ENCODE data around the gene KPNA6. TPM values are rescaled to one million over a fixed set of nuclear protein-coding genes. Genes with fewer than 3 reads are reported as not detected.

KPNA6 gene
- total RNA-seq, 2 donors from 2014 or later, result 37.9 to 56.9 TPM

DNA sequence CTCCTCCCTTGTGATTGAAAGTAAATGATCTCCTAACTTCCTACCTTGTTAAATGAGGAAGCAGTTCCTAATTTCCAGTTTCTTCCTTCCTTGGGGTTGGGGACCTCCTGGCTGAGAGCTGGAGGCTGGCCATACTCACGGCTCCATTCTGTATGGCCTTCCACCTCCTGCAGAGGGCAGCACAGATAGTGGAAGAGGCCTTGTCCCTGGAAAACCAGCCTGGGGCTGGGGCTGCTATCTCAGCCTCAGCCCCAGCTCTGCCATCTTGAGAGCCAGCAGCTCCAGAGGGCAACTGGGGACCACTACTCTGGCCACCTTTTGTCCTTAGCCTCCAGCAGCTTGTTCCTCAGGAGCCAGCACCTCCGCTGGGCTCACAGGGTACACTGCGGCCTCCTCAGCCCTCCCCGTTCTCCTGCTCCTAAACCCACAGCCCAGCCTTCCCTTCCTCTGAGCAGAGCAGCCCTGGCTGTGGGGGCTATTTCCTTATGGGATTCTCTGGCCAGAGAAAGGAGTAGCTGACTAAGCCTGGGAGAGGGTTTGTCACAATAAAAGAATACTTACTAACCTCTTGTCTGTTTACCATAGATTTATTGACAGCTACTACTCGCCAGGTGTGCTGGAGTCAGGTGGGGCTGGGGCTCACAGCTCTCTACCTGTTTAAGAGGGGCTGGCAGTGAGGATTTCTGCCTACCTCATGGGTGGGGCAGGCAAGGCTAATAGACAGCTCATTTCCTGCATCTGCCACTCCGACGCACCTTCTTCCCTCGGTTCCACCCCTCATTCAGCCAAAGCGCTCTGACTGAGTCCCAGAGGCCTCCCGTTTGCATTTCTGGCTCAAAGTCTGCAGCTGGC lies 108.0 kb downstream of the KPNA6 start:
- peaks cover 0 to 7% of the 10 kb centered on the region in 2 donors for H3K36me3 ChIP-seq
- no peaks in the 10 kb centered on the region for H3K27me3 ChIP-seq (replicated peaks; ENCODE audit: insufficient read depth)
- H3K4me3 ChIP-seq, result no peak overlapping the region
- intact Hi-C loops (cut with DNase I), result no loop called here
- H3K27ac ChIP-seq, result peak overlapping the region; percentile 58 to 66
- peak; percentile 43 for DNase-seq (ENCODE audit: low spot score)
- WGBS, result 65% methylated on average over 10 of the region's 10 CpGs
- TF ChIP-seq, protein P1, sequence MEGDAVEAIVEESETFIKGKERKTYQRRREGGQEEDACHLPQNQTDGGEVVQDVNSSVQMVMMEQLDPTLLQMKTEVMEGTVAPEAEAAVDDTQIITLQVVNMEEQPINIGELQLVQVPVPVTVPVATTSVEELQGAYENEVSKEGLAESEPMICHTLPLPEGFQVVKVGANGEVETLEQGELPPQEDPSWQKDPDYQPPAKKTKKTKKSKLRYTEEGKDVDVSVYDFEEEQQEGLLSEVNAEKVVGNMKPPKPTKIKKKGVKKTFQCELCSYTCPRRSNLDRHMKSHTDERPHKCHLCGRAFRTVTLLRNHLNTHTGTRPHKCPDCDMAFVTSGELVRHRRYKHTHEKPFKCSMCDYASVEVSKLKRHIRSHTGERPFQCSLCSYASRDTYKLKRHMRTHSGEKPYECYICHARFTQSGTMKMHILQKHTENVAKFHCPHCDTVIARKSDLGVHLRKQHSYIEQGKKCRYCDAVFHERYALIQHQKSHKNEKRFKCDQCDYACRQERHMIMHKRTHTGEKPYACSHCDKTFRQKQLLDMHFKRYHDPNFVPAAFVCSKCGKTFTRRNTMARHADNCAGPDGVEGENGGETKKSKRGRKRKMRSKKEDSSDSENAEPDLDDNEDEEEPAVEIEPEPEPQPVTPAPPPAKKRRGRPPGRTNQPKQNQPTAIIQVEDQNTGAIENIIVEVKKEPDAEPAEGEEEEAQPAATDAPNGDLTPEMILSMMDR (IDR thresholded peaks at IDR 0.05), result peak; percentile 33 to 77 (median 67)
- TF ChIP-seq POLR2A (IDR thresholded peaks at IDR 0.05) (no peak), POLR2AphosphoS5 (IDR thresholded peaks at IDR 0.05) (peak; percentile 8)
- H3K4me1 ChIP-seq (replicated peaks), result peaks cover 1% of the 10 kb centered on the region
- H3K9me3 ChIP-seq, result no peaks in the 10 kb centered on the region

DNA sequence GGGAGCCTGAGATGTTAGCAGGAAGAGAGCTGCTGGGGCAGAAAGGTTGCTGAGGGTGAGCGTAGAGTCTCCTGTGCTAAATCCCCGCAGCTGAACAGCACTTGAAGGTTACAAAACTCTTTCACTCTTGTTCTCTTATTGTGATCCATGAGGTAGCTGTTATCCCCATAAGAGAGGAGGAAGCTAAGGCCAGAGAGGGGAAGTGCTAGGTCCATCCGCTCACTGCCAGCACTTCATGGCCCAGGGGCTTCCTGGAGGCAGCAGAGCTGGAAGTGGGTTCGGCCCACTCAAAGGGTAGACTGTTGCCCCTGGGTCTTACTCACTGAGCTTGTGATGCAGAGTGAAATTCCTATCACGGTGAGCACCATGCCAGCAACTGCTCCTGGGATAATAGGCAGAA lies 108.7 kb downstream of the KPNA6 start:
- Histone ChIP-seq H3K4me3 (no peak overlapping the region), H3K36me3 (peaks cover 0 to 7% of the 10 kb centered on the region in 2 donors), H3K9me3 (no peaks in the 10 kb centered on the region), H3K4me1 (replicated peaks) (peaks cover 4% of the 10 kb centered on the region), H3K27me3 (replicated peaks; ENCODE audit: insufficient read depth) (no peaks in the 10 kb centered on the region), H3K27ac (peak overlapping the region in 1 of 2 donors; percentile 66)
- no peak for DNase-seq (ENCODE audit: low spot score)
- no peak for TF ChIP-seq POLR2AphosphoS5 (IDR thresholded peaks at IDR 0.05)
- 88% methylated on average over 5 of the region's 5 CpGs for WGBS
- intact Hi-C loops (cut with DNase I), result no loop called here

DNA sequence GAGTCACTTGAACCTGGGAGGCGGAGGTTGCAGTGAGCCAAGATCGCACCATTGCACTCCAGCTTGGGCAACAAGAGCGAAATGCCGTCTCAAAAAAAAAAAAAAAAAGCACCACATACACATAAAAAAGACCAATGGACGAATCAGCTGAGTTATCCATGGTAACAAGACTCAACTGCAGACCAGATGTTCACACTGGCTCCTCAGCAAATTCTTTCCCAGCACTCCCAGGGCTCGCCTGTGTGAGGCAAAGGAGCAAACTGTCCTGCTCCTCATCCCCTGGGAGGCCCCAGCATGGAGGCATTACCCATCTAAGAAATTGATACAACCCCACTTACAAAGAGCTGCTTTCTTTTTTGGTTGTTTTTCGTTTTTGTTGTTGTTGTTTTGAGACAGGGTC lies 111.2 kb downstream of the KPNA6 start:
- H3K36me3 ChIP-seq, result peaks cover 0 to 7% of the 10 kb centered on the region in 2 donors
- WGBS, result 88% methylated on average over 7 of the region's 7 CpGs
- H3K4me3 ChIP-seq, result no peak overlapping the region
- no peak for TF ChIP-seq POLR2A (IDR thresholded peaks at IDR 0.05)
- TF ChIP-seq, protein P1 (IDR thresholded peaks at IDR 0.05), result no peak
- TF ChIP-seq POLR2AphosphoS5 (IDR thresholded peaks at IDR 0.05), result no peak
- peaks cover 17% of the 10 kb centered on the region for H3K4me1 ChIP-seq (replicated peaks)
- no peak for DNase-seq (ENCODE audit: low spot score)
- H3K9me3 ChIP-seq, result no peaks in the 10 kb centered on the region
- H3K27me3 ChIP-seq (replicated peaks; ENCODE audit: insufficient read depth), result no peaks in the 10 kb centered on the region
- intact Hi-C loops (cut with DNase I), result no loop called here
- H3K27ac ChIP-seq, result no peak overlapping the region

DNA sequence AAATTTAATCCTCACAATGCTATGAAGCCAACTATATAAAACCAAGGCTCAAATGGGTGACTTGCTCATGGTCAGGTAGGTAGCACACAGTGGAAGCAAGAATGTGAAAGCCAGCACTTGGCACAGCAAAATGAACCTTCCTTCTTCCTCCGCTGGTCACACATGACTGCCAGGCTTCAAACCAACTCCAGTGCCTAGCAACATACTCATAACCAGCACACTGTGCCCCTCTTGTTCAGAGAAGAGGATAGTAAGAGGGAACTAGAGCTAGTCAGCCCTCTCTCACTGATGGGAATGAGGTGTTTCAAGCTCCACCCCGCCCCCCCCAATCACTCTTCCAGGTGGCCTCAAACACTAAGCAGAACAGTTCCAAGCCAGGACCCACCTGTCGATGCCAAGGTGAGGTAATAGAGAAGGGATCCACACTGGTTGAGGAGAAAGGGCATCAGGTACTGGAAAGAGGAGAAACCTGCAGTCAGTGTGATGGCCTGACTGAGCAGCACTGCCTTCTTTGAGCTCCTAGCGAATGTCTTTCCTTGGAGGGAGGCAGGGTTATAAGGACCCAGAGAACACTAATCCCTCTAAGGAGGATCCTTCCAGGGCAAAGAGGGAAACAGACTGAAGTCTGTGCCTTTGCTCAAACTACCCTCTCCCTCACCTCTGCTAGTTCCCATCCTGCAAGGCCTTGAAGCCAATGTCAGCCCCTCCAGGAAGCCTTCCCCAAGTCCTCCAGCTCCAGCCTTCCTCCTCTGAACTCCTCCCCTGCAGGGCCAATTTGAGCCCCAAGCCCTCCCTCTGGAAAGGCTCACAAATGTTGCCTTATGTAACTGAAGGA lies 113.1 kb downstream of the KPNA6 start:
- Histone ChIP-seq H3K27me3 (replicated peaks; ENCODE audit: insufficient read depth) (no peaks in the 10 kb centered on the region), H3K27ac (no peak overlapping the region), H3K4me1 (replicated peaks) (peaks cover 19% of the 10 kb centered on the region), H3K36me3 (peaks cover 4 to 17% of the 10 kb centered on the region in 2 donors), H3K4me3 (peak overlapping the region; percentile 74 to 95), H3K9me3 (no peaks in the 10 kb centered on the region)
- WGBS, result 80% methylated on average over 4 of the region's 4 CpGs
- DNase-seq (ENCODE audit: low spot score), result no peak
- TF ChIP-seq, protein P1 (IDR thresholded peaks at IDR 0.05), result no peak
- TF ChIP-seq POLR2A (IDR thresholded peaks at IDR 0.05) (no peak), POLR2AphosphoS5 (IDR thresholded peaks at IDR 0.05) (no peak)
- intact Hi-C loops (cut with DNase I), result loop anchor here (10.0 kb wide), 1 partner anchor 174 kb away; the partner anchor contains the start of gene BSDC1

DNA sequence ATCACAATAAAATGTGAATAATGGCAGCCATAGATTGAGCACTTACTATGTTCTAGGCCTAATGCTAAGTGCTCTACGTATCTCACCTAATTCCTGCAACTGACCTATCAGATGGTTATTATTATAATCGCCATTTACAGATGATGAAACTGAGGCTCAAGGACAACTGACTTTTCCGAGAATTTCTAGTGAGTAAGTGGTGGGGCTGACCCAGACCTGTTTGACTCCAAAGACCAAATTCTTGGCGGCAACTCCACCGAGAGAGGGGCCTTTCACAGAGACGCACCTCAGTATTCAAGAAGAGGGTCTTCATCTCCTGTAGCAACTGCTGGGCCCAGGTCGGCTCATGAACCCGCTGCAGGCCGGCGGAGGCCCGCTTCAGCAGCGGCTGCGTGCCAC lies 113.7 kb downstream of the KPNA6 start:
- no peaks in the 10 kb centered on the region for H3K27me3 ChIP-seq (replicated peaks; ENCODE audit: insufficient read depth)
- H3K9me3 ChIP-seq, result no peaks in the 10 kb centered on the region
- H3K36me3 ChIP-seq, result peaks cover 4 to 17% of the 10 kb centered on the region in 2 donors
- intact Hi-C loops (cut with DNase I), result loop anchor here (10.0 kb wide), 1 partner anchor 173 kb away; the partner anchor contains the start of gene BSDC1
- H3K4me1 ChIP-seq (replicated peaks), result peaks cover 19% of the 10 kb centered on the region
- DNase-seq (ENCODE audit: low spot score), result no peak
- H3K27ac ChIP-seq, result peak overlapping the region; percentile 88 to 90
- under 1% methylated on average over 11 of the region's 13 CpGs for WGBS
- TF ChIP-seq POLR2A (IDR thresholded peaks at IDR 0.05), result no peak
- TF ChIP-seq, protein P1 (IDR thresholded peaks at IDR 0.05), result no peak
- no peak for TF ChIP-seq POLR2AphosphoS5 (IDR thresholded peaks at IDR 0.05)
- peak overlapping the region; percentile 74 to 95 for H3K4me3 ChIP-seq

Data from prostate gland (tissue), 2 donors.